ENCODE data around the gene CCN2.

Gene CCN2

DNA sequence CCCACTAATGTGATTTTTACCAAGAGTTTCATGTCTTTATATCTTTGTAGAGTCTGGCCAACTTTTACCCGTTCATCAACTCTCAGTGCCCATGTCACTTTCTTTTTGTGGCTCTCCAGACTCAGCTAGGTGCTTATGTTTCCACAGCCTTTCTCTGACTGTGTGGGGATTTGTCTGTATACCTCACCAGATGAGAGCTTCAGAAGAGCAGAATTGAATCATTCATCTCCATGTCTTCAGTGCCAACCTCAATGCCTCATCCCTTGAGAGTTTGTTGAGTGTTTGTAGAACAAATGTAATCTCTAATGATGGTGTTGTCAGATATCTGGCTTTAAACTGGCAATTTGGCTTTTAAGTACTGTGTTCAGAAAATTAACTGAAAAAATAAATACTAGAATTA is 16.8 kb upstream of the CCN2 start:
- no peak for DNase-seq (ENCODE audit: low spot score)

DNA sequence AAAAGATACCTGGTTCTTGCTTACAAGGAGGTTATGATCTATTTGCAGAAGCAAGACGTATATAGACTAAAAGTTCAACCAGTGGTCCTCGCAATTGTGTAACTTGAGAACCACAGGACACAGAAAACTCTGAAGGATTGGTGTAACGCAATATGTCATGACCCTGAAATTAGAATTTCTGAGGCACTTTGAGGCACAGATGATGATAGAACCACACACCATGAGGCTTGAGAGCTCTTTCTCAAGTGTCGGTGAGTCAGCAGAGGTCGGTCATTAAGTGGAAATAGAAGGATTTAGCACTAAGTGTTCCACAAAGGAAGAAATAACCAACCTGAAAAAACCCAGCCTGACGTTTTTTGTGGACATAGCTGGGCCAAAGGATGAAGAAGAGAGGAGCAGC is 15.3 kb upstream of the CCN2 start:
- DNase-seq (ENCODE audit: low spot score): no peak

DNA sequence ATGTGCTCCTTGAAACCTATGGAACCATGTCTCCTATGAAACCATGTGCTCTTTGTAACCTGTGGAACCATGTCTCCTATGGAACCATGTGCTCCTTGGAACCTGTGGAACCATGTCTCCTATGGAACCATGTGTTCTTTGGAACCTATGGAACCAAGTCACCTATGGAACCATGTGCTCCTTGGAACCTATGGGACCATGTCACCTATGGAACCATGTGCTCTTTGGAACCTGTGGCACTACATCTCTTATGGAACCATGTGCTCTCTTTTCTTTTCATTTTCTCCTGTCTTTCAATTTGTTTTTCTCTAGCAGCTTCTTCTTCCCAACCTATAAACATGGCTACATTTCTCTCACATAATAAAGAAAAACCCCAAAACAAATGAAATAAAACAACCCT is 11.9 kb upstream of the CCN2 start:
- DNase-seq (ENCODE audit: low spot score): no peak

- DNase-seq (ENCODE audit: low spot score): peak; percentile 34
Measured at GRCh38 chr6:131960371-131961133, 9.4 kb upstream of the CCN2 start.

DNA sequence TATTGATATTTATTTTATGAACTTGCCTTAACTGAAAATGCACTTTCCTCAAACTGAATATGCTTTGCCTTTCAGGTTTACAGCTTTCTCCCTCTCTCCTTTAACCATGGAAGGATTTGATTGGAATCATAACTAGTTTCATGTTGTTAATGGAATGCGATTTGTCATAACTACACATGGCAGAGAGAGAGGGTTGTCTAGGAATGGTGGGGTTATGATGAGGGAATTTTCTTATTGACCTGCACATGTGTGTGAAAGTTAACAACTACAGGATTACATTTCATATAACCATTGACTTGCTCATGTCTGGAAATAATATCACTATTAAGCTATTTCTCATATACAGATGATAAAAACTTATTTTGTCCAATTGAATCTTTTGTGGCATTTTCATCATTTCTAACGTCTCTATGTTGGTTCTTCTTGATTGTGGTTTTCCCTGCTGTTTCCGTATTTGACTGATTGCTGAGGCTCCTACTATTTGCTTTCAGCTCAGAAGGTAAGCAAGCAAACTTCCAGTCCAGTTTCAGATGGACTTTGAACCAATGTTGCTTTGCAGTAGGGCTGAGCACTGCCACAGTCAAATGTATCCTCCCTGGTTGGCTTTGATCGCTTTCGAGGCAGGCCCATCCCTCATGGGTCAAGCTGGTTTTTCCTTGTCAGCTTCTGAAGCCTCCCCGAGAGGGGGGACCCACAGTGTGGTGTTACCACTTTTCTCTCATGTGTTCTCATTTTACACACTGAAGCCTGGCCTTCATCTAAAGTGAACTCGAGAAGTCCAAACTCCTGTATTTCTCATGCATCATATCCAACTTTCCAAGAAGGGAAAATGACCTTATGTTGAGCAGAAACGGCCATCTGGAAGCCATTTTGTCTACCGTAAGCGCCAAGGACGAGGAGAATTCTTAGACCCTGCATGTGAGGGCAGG is 7.6 kb upstream of the CCN2 start:
- no peak for DNase-seq (ENCODE audit: low spot score)

GRCh38 chr6:131958095-131958494 is 6.9 kb upstream of the CCN2 start:
- no peak for DNase-seq (ENCODE audit: low spot score)

GRCh38 chr6:131955876-131956275 is 4.7 kb upstream of the CCN2 start:
- DNase-seq (ENCODE audit: low spot score): no peak

GRCh38 chr6:131955192-131955591 is 4.0 kb upstream of the CCN2 start:
- DNase-seq (ENCODE audit: low spot score): no peak

GRCh38 chr6:131954775-131955107 is 3.6 kb upstream of the CCN2 start:
- DNase-seq (ENCODE audit: low spot score): peak; percentile 11

DNA sequence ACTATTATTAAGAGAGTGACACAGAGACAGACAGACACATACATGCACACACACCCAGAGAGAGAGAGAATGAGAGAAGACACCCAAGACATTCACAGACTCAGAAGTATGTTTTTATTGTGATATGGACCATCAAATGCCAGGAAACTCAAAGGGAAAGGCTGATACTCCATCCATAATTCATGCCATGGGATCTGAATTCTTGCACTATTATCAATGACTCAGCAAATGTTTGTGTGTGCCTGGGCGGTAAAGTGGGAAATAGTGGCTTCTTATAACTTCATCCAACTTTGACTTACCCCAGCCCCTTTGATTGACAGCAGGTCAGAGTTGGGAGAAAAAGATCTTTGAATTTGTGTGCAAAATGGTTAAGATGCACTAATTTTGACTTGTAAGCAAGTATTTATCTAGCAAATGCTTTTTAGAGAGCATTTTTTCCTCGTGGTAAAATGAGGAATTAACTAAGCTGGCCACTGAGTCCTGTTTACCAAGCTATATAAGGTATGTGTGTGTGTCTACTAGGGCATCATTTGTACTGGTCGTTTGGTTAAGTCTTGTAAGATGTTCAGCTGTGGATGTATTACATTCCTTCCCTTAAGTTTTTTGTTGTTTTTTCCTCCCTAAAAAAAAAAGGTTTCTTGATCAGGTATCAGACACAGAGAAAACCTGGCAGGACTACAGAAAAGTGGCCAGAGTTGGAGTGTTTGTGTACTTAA is 3.0 kb upstream of the CCN2 start:
- DNase-seq (ENCODE audit: low spot score): peak; percentile 28

GRCh38 chr6:131952886-131953509 is 1.8 kb upstream of the CCN2 start:
- DNase-seq (ENCODE audit: low spot score): no peak

DNA sequence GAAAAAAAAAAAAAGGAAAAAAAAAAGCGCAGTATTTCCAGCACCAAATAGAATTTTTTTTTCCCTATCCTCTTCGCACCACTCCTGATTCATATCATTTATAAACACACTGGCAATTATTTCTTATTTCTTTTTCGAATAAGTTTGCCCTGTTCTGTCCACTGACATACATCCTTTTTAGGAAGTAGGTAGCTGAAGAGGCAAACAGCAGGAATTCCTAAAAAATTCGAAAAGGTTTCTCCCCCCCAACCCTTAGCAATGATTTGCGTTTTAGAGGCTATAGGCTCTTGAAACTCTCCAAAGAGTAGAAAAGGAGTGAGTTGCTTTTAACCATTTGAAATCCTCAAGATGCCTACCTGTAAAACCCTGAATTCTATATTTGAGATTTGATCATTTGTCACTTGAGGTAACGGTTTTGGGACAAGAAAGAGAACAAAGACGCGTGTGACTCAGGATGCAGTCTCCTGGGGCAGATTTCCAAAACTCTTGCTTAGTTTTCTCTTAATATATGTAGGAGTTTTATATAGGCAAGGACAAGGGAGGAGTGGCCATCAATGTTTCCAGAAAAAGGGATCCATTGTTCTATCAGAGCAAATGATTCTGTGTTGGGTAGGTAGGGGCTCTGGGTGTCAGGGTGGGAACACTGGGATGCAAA is 531 bp upstream of the CCN2 start:
- DNase-seq (ENCODE audit: low spot score): no peak

DNA sequence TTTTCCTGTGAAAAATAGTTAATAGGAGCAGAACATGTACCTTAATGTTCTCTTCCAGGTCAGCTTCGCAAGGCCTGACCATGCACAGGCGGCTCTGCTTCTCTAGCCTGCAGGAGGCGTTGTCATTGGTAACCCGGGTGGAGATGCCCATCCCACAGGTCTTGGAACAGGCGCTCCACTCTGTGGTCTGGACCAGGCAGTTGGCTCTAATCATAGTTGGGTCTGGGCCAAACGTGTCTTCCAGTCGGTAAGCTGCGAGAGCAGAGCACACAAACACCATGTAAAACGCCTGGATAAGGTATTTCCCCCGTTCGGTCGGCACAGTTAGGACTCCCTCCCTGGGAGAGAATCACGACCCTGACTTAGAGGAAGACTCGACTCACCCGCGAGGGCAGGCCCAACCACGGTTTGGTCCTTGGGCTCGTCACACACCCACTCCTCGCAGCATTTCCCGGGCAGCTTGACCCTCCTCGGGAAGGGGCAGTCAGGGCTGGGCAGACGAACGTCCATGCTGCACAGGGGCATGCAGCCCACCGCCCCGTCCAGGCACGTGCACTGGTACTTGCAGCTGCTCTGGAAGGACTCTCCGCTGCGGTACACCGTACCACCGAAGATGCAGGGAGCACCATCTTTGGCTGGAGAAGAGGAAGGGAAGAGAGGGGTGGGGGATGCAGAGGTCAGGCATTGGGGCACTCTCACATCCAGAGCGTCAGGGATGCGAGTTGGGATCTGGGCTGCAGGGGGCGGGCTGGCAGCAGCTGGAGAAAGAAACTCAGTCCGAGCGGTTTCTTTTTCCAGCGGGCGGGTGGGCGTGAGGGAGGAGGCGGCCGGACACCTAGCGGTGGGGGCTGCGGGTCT is 1.0 kb downstream of the CCN2 start:
- peak; percentile 63 for DNase-seq (ENCODE audit: low spot score)

DNA sequence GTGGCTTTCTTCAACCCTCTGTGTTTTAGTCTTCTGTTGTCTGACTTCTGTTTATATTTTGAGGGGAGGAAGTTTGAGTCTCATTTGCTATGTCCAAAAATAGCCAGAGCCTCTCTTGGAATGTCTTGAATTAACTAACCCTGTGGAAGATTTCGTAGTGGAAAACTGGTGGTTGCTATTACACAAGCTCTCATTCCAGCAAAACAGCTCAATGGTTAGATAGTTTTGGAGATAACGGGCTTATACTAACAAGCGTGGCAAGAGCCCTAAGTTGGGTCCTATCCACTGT is 1.6 kb downstream of the CCN2 start:
- DNase-seq (ENCODE audit: low spot score): peak; percentile 32

DNA sequence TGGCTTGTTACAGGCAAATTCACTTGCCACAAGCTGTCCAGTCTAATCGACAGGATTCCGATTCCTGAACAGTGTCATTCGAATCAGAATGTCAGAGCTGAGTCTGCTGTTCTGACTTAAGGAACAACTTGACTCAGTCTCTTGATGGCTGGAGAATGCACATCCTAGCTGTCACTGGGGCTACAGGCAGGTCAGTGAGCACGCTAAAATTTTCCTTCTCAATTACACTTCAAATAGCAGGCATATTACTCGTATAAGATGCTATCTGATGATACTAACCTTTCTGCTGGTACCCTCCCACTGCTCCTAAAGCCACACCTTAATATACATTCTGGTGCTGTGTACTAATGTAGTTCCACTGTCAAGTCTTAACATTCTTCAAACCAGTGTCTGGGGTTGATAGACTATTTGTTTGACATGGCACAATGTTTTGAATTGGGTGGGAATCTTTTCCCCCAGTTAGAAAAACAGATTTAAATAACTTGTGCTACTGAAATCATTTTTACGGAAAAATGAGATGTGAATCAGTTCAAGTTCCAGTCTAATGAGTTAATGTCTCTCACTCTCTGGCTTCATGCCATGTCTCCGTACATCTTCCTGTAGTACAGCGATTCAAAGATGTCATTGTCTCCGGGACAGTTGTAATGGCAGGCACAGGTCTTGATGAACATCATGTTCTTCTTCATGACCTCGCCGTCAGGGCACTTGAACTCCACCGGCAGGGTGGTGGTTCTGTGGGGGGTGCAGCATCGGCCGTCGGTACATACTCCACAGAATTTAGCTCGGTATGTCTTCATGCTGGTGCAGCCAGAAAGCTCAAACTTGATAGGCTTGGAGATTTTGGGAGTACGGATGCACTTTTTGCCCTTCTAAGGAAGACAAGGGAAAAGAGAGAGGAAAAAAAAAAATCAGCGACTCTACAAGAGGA is 2.2 kb downstream of the CCN2 start:
- peak; percentile 14 for DNase-seq (ENCODE audit: low spot score)

DNA sequence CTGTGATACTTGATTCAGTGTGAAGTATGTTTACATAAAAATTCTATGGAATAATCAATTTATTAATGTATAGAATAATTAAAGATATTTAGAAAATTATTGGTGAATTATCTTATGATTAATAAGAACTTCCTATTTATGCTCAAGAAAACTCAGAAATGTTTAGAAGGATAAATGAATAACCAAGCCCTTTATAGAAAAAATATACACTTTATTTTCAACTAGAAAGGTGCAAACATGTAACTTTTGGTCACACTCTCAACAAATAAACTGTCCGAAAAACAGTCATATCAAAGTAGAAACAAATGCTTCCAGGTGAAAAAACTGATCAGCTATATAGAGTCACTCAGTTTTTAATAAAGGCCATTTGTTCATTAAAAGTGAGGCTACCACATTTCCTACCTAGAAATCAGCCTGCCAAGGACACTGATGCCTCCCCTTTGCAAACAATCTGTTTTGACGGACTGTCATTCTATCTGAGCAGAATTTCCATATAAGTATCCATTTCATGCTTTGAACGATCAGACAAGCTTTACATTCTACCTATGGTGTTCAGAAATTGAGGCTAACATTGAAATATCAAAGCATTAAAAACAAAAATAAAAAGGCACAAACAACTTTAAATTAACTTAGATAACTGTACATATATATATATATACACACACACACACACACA is 3.0 kb downstream of the CCN2 start:
- no peak for DNase-seq (ENCODE audit: low spot score)

GRCh38 chr6:131946992-131947955 is 3.9 kb downstream of the CCN2 start:
- no peak for DNase-seq (ENCODE audit: low spot score)

DNA sequence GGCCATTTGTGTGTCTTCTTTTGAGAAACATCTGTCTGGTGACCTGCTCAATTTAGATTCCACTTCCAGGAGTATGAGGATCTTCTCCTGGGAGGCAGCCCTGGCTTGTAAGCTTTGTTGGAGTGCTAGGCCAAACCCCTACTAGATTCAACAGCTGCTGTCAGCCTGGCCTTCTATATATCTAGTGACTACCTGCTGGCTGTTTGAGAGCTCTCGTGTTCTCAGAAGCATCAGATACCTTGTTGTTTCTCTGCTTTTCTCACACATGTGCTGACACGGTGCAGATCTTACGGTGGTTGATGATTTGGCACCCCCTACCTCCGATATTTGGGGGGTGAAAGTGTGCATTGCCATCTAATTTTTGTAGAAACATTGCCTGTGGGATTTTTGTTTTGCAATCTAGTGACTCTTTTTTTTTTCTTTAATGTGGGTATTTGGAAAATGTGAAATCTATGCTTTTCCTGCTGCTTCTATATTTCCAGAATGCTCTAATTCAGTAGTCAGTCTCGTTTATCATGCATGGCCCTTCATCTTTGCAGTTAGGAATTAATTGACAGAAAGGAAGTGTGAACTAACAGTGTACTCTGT is 4.7 kb downstream of the CCN2 start:
- DNase-seq (ENCODE audit: low spot score): no peak
